Ascending aorta (tissue), 2 donors: ENCODE measurements around the gene TMEM59L. TPM values are rescaled to one million over a fixed set of nuclear protein-coding genes. Genes with fewer than 3 reads are reported as not detected.

Experiments used
- DNase-seq, 2 donors: peaks; one replicate each; pipeline ENCODE4 v3.0.0-alpha.2; 2019; ENCODE audit warnings: low spot score in 2 of 2
- H3K27ac ChIP-seq, 2 donors: fragments of 200-600 bp; sonication (generic); one replicate each; pipeline ENCODE4 v1.5.1; 2016 to 2017; ENCODE audit warnings: mild to moderate bottlenecking in 1 of 2
- H3K27me3 ChIP-seq: fragments of 200-600 bp; sonication (generic); one replicate; pipeline ENCODE4 v1.5.1; 2017
- H3K36me3 ChIP-seq, 2 donors: fragments of 200-600 bp; sonication (generic); one replicate each; pipeline ENCODE4 v1.5.1; 2016
- H3K4me1 ChIP-seq, 2 donors: fragments of 200-600 bp; sonication (generic); one replicate each; pipeline ENCODE4 v1.5.1; 2016 to 2017; ENCODE audit warnings: mild to moderate bottlenecking in 1 of 2
- H3K4me3 ChIP-seq, 2 donors: fragments of 200-600 bp; sonication (generic); one replicate each; pipeline ENCODE4 v1.5.1; 2016 to 2017; ENCODE audit warnings: mild to moderate bottlenecking in 1 of 2
- H3K9me3 ChIP-seq, 2 donors: fragments of 200-600 bp; sonication (generic); one replicate each; pipeline ENCODE4 v1.5.1; 2016
- intact Hi-C: fragments of 100-400 bp; cut with DNase I; formaldehyde crosslinking; loops from one replicate; pipeline ENCODE4 v1.15.1; 2023
- total RNA-seq: library from RNA; depleted of rRNA; stranded (reverse); fragments of >200 nt; gene quantifications from one replicate; pipeline ENCODE4 v1.1.0, GENCODE V29; 2016
- TF ChIP-seq, protein P1 (sequence below), 3 experiments: fragments of 200-600 bp in 2 of 3; fragments of 450-650 bp in 1 of 3; sonication (generic) in 2 of 3; IDR thresholded peaks; one replicate each; pipeline ENCODE4 v1.5.1; 2016 to 2019; ENCODE audit warnings: antibody characterized with exemption in 3 of 3, mild to moderate bottlenecking in 1 of 3, moderate library complexity in 1 of 3

TMEM59L gene
- total RNA-seq, 1 donor from 2014 or later: not detected

DNA sequence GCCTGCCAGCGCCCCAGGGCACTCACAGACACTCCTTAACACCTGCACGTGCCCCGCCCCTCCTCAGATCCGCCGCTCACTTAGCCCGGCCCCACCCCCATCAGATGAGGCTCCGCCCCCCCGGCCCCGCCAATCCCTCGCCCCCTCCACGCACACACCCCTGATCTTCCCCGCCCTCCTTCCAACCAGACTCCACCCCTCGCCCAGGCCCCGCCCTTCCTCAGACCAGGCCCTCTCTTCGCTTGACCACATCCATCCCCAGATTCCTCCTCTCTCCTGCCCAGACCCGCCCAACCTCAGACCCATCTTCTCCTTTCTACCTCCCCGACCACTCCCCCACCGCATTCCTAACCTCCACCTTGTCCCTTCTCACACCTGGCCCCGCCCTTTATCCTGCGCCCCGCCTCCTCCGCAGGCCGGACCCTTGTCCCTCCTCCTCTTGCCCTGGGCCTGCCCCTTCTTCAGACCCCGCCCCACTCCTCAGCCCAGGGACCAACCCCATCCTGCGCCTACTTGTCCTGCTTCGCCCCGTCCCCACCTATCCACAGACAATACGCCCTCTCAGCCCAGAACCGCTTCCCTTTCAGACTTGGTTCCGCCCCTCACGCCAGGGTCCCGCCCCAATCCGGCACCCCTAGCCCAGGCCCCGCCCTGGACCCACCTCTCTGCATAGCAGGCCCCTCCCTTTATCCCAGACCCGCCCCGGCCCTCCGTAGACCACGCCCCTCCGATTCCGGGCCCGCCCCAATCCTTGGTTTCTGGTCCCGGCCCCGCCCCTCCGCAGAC lies 23.7 kb downstream of the TMEM59L start:
- H3K36me3 ChIP-seq: peaks cover 0 to 3% of the 10 kb centered on the region in 2 donors

DNA sequence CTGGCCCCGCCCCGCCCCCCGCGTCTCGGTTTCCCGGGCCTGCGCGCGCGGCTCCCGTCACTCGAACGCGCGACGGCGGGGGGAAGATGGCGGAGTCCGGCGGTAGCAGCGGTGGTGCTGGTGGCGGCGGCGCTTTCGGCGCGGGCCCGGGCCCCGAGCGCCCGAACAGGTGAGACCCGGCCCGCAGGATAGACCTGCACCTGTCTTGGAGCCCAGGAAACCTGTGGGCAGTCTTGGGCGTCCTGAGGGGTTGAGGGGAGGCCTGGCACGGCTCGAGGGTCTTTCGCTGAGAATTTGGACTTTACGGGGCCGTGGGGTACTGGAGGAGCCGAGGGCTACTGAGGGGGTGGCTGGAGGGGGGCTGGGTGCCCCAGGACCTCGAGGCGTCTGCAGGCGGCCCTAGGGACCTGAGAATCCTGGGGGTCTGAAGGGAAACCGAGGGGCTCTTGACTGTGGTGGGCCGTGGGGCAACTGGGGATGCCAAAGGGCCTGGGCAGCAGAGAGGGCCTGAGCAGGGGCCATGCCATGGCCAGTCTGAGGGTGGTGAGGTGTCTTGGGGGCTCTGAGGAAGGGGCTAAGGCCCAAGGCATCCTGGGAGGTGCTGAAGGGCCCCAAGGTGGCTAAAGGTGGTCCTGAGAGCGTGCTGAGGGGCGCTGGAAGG lies 24.4 kb downstream of the TMEM59L start, which contains the start of gene KLHL26:
KLHL26 (plus strand) TSS at position 60 of the 661 bp plus-strand sequence; CDS start at position 87, 27 bp downstream.
- Histone ChIP-seq H3K27ac (peak within 1 kb of the TSS; percentile 88 to 94), H3K36me3 (peaks cover 0 to 3% of the 10 kb centered on the region in 2 donors), H3K9me3 (no peaks in the 10 kb centered on the region), H3K27me3 (no peaks in the 10 kb centered on the region), H3K4me1 (peaks cover 7 to 9% of the 10 kb centered on the region in 2 donors), H3K4me3 (peak within 1 kb of the TSS; percentile 85 to 95)
- TF ChIP-seq, protein P1, sequence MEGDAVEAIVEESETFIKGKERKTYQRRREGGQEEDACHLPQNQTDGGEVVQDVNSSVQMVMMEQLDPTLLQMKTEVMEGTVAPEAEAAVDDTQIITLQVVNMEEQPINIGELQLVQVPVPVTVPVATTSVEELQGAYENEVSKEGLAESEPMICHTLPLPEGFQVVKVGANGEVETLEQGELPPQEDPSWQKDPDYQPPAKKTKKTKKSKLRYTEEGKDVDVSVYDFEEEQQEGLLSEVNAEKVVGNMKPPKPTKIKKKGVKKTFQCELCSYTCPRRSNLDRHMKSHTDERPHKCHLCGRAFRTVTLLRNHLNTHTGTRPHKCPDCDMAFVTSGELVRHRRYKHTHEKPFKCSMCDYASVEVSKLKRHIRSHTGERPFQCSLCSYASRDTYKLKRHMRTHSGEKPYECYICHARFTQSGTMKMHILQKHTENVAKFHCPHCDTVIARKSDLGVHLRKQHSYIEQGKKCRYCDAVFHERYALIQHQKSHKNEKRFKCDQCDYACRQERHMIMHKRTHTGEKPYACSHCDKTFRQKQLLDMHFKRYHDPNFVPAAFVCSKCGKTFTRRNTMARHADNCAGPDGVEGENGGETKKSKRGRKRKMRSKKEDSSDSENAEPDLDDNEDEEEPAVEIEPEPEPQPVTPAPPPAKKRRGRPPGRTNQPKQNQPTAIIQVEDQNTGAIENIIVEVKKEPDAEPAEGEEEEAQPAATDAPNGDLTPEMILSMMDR (IDR thresholded peaks at IDR 0.05): no peak
- intact Hi-C loops: loop anchor here (1.0 to 5.0 kb wide), 4 partner anchors 8 to 115 kb away; partner anchors contain the start of genes CRTC1 and ELL
- no peak for DNase-seq

More for the DNA sequence above, 23.7 kb downstream of the TMEM59L start:
- intact Hi-C loops: loop anchor here (1.0 to 5.0 kb wide), 3 partner anchors 44 to 114 kb away; partner anchors contain the start of genes CRTC1 and ELL
- Histone ChIP-seq H3K27me3 (no peaks in the 10 kb centered on the region), H3K4me1 (peaks cover 7 to 9% of the 10 kb centered on the region in 2 donors), H3K4me3 (peak overlapping the region; percentile 85 to 95), H3K9me3 (no peaks in the 10 kb centered on the region), H3K27ac (peak overlapping the region; percentile 88 to 94)
- TF ChIP-seq, protein P1 (IDR thresholded peaks at IDR 0.05): no peak
- peak; percentile 89 to 99 for DNase-seq

DNA sequence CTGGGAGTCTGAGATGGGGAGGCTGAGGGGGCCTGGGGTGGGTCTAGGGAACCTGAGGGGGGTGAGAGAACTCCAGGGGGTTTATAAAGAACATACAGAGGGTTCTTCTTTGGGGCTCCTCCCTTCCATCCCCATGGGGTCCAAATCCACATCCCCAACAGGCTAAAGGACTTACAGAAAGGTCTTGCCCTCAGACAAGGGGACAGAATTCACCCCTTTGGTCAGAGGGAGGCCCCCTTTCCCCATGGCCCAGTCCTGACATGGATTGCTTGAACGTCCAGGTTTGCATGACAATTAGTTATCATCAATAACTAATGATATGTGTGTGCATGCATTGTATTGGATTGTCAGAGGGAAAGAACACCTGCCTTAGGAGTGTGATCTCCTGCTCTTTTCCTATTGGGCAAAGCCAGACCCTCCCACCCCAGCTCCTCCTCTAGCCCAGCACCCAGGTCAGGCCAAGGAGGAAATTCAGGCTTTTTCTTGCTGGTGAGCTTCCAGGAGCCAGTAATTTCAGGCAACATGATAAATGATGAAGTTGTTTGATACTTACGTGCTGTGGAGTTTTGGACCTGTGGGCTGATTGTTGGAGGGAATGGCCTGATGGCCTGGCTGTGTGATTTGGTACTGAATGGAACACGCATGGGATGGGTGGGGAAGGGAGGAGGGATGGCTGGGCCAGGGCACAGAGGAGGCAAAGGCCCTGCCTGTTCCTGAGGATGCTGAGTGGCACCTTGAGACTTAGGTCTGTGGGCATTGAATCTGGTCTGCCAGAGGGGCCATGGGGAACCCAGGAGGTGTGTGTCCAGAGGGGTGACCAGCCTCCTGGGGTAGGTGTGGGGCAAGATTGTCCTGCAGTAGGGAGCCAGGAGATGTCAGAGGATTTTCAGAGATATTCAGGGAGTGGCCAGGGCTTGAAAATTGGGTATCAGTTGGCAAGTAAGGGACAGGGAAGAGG lies 25.3 kb downstream of the TMEM59L start:
- peaks cover 0 to 3% of the 10 kb centered on the region in 2 donors for H3K36me3 ChIP-seq
- TF ChIP-seq, protein P1 (IDR thresholded peaks at IDR 0.05): peak in 1 of 3 experiments; percentile 19
- no peaks in the 10 kb centered on the region for H3K9me3 ChIP-seq
- peak overlapping the region; percentile 85 to 95 for H3K4me3 ChIP-seq
- no peaks in the 10 kb centered on the region for H3K27me3 ChIP-seq
- intact Hi-C loops: loop anchor here (1.0 to 5.0 kb wide), 2 partner anchors 7 to 46 kb away; no protein-coding TSS in a partner anchor
- DNase-seq: no peak
- peak overlapping the region; percentile 88 to 94 for H3K27ac ChIP-seq
- H3K4me1 ChIP-seq: peaks cover 7 to 9% of the 10 kb centered on the region in 2 donors

DNA sequence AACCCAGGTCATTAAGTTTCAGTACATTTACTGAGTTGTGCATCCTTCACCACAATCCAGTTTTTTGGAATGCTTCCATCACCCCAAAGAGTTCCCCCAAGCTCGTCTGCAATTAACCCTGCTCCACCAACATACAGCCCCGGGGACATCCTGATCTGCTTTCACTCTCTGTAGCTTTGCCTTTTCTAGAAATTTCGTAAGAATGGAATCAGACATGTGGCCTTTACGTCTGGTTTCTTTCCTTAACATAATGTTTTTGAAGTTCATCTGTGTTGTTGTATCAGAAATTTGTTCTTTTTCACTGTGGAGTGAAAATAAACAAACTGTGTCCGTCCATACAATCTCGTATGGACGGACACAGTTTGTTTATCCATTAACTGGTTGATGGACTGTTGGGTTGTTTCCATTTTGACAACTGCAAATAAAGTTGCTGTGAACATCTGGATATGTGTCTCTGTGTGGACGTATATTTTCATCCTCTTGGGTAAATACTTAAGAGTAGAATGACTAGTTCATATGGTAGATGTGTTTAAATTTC lies 27.1 kb downstream of the TMEM59L start:
- intact Hi-C loops: loop anchor here (5.0 kb wide), 1 partner anchor 47 kb away; no protein-coding TSS in a partner anchor
- no peak for DNase-seq
- TF ChIP-seq, protein P1 (IDR thresholded peaks at IDR 0.05): no peak
- no peaks in the 10 kb centered on the region for H3K27me3 ChIP-seq
- H3K27ac ChIP-seq: no peak overlapping the region
- no peak overlapping the region for H3K4me3 ChIP-seq
- peaks cover 0 to 3% of the 10 kb centered on the region in 2 donors for H3K36me3 ChIP-seq
- H3K9me3 ChIP-seq: no peaks in the 10 kb centered on the region
- H3K4me1 ChIP-seq: peaks cover 9 to 15% of the 10 kb centered on the region in 2 donors
